ENCODE measurements around the gene LRRC72.

DNA sequence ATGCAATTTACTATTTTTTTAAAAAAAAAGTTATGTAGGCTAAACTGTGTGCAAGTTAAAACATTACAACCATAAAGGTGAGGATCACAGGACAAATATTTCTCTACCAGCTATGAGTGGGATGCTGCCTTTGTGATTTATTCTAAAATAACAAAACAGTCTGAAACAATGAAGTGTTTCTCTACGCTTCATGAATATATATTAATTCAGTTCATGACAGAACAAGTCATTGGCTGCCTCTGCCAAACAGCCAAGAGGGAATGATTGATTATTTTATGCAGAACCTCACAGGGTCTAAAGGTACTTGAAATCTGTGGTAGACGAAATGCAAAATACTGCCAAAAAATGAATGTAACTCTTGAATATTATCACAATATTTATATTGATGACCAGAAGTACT is 32.1 kb upstream of the LRRC72 start:
- TF ChIP-seq SUZ12 (IDR thresholded peaks at IDR 0.05; ENCODE audit: extremely low read depth, insufficient read depth, insufficient read length) (no peak), YY1 (IDR thresholded peaks at IDR 0.05; ENCODE audit: insufficient read depth, insufficient read length) (no peak)
